SK-N-SH treated with all-trans-retinoic acid at 6 μM for 48 hours (cell line): ENCODE measurements around the gene SIRT2.

Experiments
- ATAC-seq: fragments of 200-7000 bp; cut with Tn5 transposase; 3 replicates; pipeline ENCODE4 v1.9.1; 2020; ENCODE audit warnings: mild to moderate bottlenecking, moderate library complexity
- BACH2 ChIP-seq: fragments of 250-450 bp; sonication (Bioruptor Pico); IDR thresholded peaks from 2 replicates; pipeline ENCODE4 v1.9.0; 2021; ENCODE audit warnings: mild to moderate bottlenecking, borderline replicate concordance
- CREB5 ChIP-seq: fragments of 250-450 bp; sonication (Bioruptor Pico); IDR thresholded peaks from 2 replicates; pipeline ENCODE4 v1.5.1; 2020; ENCODE audit warnings: low read depth, mild to moderate bottlenecking, moderate library complexity
- CSRNP3 ChIP-seq: fragments of 250-450 bp; sonication (Bioruptor Pico); IDR thresholded peaks from 2 replicates; pipeline ENCODE4 v1.5.1; 2021; ENCODE audit warnings: mild to moderate bottlenecking, moderate library complexity
- ESRRG ChIP-seq: fragments of 250-450 bp; sonication (Bioruptor Pico); IDR thresholded peaks from 2 replicates; pipeline ENCODE4 v1.6.1; 2021; ENCODE audit warnings: mild to moderate bottlenecking
- GLIS3 ChIP-seq: fragments of 250-450 bp; sonication (Bioruptor Pico); IDR thresholded peaks from 2 replicates; pipeline ENCODE4 v1.5.0; 2020; ENCODE audit warnings: mild to moderate bottlenecking, moderate library complexity
- OSR1 ChIP-seq: fragments of 250-450 bp; sonication (Bioruptor Pico); IDR thresholded peaks from 2 replicates; pipeline ENCODE4 v1.8.0; 2022; ENCODE audit warnings: moderate library complexity, mild to moderate bottlenecking, inconsistent platforms
- PATZ1 ChIP-seq: fragments of 250-450 bp; sonication (Bioruptor Pico); IDR thresholded peaks from 2 replicates; pipeline ENCODE4 v1.8.0; 2020; ENCODE audit warnings: mild to moderate bottlenecking, moderate library complexity, borderline replicate concordance
- PPARA ChIP-seq: fragments of 250-450 bp; sonication (Bioruptor Pico); IDR thresholded peaks from 2 replicates; pipeline ENCODE4 v1.5.0; 2020; ENCODE audit warnings: mild to moderate bottlenecking, borderline replicate concordance
- SNAI2 ChIP-seq: fragments of 250-450 bp; sonication (Bioruptor Pico); IDR thresholded peaks from 2 replicates; pipeline ENCODE4 v1.5.0; 2020; ENCODE audit warnings: mild to moderate bottlenecking, moderate library complexity
- TCF4 ChIP-seq: fragments of 250-450 bp; sonication (Bioruptor Pico); IDR thresholded peaks from 2 replicates; pipeline ENCODE4 v1.8.0; 2021; ENCODE audit warnings: mild to moderate bottlenecking, moderate library complexity, borderline replicate concordance
- TOX ChIP-seq: fragments of 250-450 bp; sonication (Bioruptor Pico); IDR thresholded peaks from 2 replicates; pipeline ENCODE4 v1.8.0; 2021; ENCODE audit warnings: mild to moderate bottlenecking, moderate library complexity, borderline replicate concordance
- TSHZ2 ChIP-seq: fragments of 250-450 bp; sonication (Bioruptor Pico); IDR thresholded peaks from 2 replicates; pipeline ENCODE4 v1.5.0; 2020; ENCODE audit warnings: mild to moderate bottlenecking, moderate library complexity
- ZC3H10 ChIP-seq: fragments of 250-450 bp; sonication (Bioruptor Pico); IDR thresholded peaks from 2 replicates; pipeline ENCODE4 v1.5.1; 2021; ENCODE audit warnings: mild to moderate bottlenecking, moderate library complexity
- ZFP3 ChIP-seq: fragments of 250-450 bp; sonication (Bioruptor Pico); IDR thresholded peaks from 2 replicates; pipeline ENCODE4 v1.5.0; 2020; ENCODE audit warnings: mild to moderate bottlenecking, moderate library complexity
- ZFP30 ChIP-seq: fragments of 450-650 bp; formaldehyde crosslinking; IDR thresholded peaks from 2 replicates; pipeline ENCODE4 v1.5.0; 2022; ENCODE audit warnings: mild to moderate bottlenecking, moderate library complexity
- ZNF8 ChIP-seq: fragments of 450-650 bp; formaldehyde crosslinking; IDR thresholded peaks from 2 replicates; pipeline ENCODE4 v1.5.0; 2020; ENCODE audit warnings: mild to moderate bottlenecking, moderate library complexity

SIRT2 gene

GRCh38 chr19:38851622-38852230 lies 47.7 kb downstream of the SIRT2 start (continued):
- TF ChIP-seq OSR1 (CRISPR knock-in tag), result no peak
- TF ChIP-seq ZFP30, result no peak
- TF ChIP-seq, all 23 proteins: peak for 0

- TF ChIP-seq CSRNP3 (CRISPR knock-in tag) (no peak), OSR1 (CRISPR knock-in tag) (no peak), ZNF8 (CRISPR knock-in tag) (no peak), BACH2 (CRISPR knock-in tag) (no peak), TOX (CRISPR knock-in tag) (no peak), PATZ1 (CRISPR knock-in tag) (no peak), ZFP30 (no peak), ZC3H10 (CRISPR knock-in tag) (no peak), ESRRG (CRISPR knock-in tag) (no peak)
- no peak for ATAC-seq
These were observed 48.3 kb downstream of the SIRT2 start for GRCh38 chr19:38850976-38851621.

GRCh38 chr19:38850436-38850975 lies 48.9 kb downstream of the SIRT2 start:
- TF ChIP-seq PPARA (CRISPR knock-in tag) (no peak), CREB5 (CRISPR knock-in tag) (no peak), SNAI2 (no peak), PATZ1 (CRISPR knock-in tag) (no peak), BACH2 (CRISPR knock-in tag) (no peak), TSHZ2 (CRISPR knock-in tag) (no peak), TCF4 (CRISPR knock-in tag) (no peak), ZFP30 (no peak)
- TF ChIP-seq, all 23 proteins: peak for 0
- peak; percentile 89 for ATAC-seq

GRCh38 chr19:38849860-38850435 lies 49.5 kb downstream of the SIRT2 start, which contains the start of gene HNRNPL:
Gene HNRNPL (minus strand): TSS chr19:38849986. CDS start chr19:38849966, 20 bp downstream.
- ATAC-seq, result peak; percentile 78
- TF ChIP-seq GLIS3 (CRISPR knock-in tag), result no peak
- TF ChIP-seq TCF4 (CRISPR knock-in tag), result no peak
- TF ChIP-seq ZNF8 (CRISPR knock-in tag), result no peak
- TF ChIP-seq CREB5 (CRISPR knock-in tag), result no peak
- TF ChIP-seq TSHZ2 (CRISPR knock-in tag), result no peak
- TF ChIP-seq PATZ1 (CRISPR knock-in tag), result no peak
- no peak for TF ChIP-seq ZFP3 (CRISPR knock-in tag)
